GM19328 (cell line): ENCODE results near the gene PPP2R5E.
"Not testable (repeated sequence)": the region's sequence is repeated elsewhere in the genome, so short reads cannot be mapped to it uniquely, and the experiment has no call there.

Experiments
- ATAC-seq: cut with Tn5 transposase; IDR thresholded peaks from one replicate; pipeline ENCODE4 v1.9.1; 2021; ENCODE audit warnings: mild to moderate bottlenecking, moderate library complexity; ENCODE audit not compliant: unreplicated experiment

The PPP2R5E gene

GRCh38 chr14:63387711-63388110, 155.5 kb downstream of the PPP2R5E start:
- no peak for ATAC-seq

DNA sequence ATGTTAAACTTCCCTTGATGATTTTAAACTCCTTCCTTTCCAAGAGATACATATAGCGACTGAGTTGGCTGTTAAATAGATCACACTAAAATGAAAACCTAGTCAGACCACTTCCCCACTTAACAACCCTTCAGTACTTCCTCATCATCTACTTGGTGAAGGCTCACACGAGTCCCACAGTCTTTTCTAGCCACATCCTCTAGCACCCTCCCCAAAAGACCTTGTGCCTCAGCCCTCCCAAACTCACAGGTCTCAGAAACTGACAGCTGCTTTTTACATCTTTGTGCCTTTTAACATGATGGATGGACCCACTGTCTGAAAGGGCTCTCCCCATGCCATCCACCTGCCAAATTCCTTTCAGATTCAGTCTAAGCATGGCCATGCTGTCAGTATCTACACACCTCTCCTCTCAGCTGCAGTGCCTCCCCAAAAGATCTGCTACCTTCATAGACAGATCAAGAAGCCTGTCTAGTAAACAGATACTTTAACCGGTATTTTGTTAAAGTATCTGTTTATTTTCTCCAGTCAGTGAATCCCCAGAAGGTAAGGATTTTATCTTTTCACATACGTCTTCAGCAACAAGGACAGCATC, 159.3 kb downstream of the PPP2R5E start:
- ATAC-seq, result peak; percentile 91

DNA sequence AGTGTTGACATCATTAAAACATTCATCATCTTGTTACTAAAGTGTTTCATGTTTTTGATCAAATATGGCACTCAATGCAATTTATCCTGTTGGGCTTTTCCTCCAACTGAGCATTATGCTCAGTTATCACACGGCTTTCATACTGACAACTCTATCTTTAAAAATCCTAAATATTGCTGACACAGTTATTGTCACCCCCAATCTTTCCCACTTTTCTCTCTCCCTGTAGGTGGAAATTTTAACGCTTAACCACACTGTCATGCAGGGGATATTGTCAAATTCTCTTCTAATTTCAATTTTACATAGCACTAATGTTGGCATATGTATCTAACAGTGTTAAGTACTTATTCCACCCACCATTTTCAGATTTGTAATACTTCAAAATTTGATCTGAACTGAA, 164.7 kb downstream of the PPP2R5E start:
- no peak for ATAC-seq

DNA sequence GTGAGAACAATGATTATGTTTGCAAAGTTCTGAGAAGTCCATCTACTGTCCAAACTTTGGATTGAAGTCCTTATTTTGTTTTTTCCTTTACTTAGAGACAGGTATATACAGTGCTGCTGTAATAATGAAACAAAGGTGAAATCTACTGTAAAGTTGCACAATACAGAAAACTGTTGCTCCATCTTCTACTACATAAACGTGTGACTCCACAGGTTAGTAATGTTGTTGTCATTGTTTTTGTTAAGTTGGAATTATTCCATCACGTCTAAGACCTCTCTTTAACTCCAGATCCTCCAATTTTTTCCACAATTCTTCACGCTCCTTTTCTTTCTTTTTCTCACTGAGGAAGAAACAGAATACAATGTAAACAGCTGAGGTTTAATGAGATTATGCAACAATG, 167.4 kb downstream of the PPP2R5E start:
- ATAC-seq, result no peak

- ATAC-seq, result not testable (repeated sequence)
Observed at GRCh38 chr14:63371613-63372012, 171.6 kb downstream of the PPP2R5E start.

GRCh38 chr14:63371033-63371432, 172.1 kb downstream of the PPP2R5E start:
- no peak for ATAC-seq

- no peak for ATAC-seq
Observed at GRCh38 chr14:63367742-63368364, 175.3 kb downstream of the PPP2R5E start.

- ATAC-seq, result no peak
Observed at GRCh38 chr14:63362389-63362819, 180.8 kb downstream of the PPP2R5E start.

- no peak for ATAC-seq
Observed at GRCh38 chr14:63361790-63362189, 181.4 kb downstream of the PPP2R5E start.

DNA sequence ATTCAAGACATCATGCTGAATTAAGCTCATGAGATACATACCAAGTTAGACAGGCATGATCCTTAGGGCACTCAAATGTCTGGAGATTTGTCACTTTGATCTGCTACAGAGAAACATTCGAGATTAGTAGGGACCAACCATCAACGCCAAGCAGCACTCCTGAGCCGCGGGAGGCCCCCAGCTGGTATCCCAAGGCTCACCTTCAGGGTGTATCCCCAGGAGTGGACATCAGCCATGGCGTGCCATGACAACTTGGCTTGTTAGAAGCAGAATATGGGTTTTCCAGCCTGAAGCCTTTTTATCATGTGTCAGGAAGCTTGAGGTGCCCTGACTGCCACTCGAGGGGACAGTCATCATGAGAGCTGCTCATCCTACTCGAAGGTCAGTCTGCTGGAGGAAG, 185.3 kb downstream of the PPP2R5E start:
- ATAC-seq, result no peak

DNA sequence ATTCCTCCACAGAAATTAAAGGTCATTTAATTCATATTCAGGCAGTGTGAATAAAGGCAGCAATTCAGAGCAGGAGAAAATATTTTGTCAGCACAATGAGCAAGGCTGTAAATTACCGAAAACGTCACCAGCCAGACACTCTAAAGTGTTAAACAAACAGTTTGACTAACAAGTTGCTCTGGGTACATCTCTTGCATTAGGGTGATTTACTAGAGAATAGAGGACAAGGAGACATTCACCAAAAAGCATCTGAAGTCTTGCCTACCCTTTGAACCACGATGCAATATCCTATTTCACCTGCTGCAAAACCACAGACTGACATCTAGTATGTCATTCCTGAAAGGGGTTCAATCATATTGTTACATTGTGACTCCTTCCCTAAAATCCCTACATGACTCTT, 197.4 kb downstream of the PPP2R5E start:
- ATAC-seq, result no peak

DNA sequence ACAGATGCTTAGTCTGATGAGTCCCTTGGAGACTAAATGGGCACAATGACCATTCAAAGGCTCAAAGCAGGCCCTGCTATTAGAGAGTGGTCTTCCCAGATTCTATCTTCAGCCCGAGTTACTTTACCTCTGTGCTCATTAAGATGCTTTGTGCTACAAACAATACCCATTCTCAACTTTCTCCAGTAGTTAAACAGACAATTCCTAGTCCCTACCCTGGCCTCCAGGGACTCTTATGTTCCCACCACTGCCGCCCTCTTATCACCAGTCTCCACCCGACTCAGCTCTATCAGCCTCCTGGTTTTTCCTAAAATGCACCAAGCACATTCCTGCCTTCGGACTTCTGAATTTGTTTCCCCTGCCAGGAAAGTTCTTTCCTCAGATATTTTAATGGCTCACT, 198.8 kb downstream of the PPP2R5E start:
- no peak for ATAC-seq

DNA sequence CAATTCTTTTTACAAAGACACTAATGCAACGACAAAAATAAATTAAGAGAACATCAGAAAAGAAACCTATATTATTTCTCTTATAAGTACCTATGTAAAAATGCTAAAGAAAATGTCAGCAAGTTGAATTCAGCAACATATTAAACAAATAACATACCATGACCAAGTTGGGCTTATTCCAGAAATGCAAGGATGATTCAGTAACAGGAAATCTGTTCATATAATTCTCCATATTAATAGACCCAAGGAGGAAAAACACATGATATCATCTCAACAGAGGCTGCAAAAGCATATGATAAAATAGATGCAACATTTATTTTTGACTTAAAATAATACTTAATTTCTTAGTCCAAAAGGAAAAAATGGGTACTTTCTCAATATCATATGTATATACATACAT, 199.3 kb downstream of the PPP2R5E start:
- no peak for ATAC-seq

DNA sequence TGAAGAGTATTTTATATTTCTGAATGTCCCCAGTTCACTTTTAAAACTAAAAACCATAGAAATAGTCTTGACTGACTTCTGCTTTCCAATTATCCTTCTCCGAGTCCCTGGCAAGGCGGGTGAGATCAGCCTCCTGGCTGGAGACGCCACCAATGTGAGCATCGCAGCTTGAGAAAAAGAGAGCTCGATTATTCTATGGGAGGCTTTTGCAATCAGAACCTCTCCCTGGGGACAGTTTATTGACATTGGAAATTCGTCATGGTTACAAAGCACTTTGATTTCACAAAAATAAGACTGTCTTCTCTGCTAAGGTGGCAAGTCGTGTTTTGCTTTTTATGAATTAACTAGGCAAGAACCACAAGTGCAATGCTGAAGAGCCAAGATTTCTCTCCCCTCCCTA, 200.8 kb downstream of the PPP2R5E start:
- ATAC-seq, result no peak

- no peak for ATAC-seq
Observed at GRCh38 chr14:63328787-63329737, 214.1 kb downstream of the PPP2R5E start.

DNA sequence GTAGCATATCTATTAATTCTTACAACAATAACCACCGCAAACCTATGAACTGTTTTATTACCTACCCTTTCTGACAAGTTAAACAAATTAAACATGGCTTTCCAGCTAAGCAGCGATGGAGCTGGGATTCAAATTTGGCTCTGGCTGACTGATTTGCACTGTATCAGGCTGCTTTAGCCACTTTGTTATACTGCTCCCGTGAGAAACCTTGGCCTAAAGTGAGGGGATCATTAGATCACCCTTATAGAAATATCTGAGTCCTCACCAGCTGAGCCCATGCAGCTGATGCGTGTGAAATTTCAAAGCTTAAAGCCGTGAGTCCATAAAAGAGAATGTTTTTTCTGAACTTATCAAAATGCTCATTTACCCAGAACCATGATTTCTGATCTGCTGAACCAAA, 216.3 kb downstream of the PPP2R5E start:
- no peak for ATAC-seq

- ATAC-seq, result no peak
Observed at GRCh38 chr14:63322897-63323573, 220.1 kb downstream of the PPP2R5E start.

- no peak for ATAC-seq
Observed at GRCh38 chr14:63322472-63322871, 220.7 kb downstream of the PPP2R5E start.
